ENCODE results near the gene ATXN2. TPM values are rescaled to one million over a fixed set of nuclear protein-coding genes. Genes with fewer than 3 reads are reported as not detected.

ATXN2 gene
- total RNA-seq, 1 donor from 2014 or later, result 41.6 TPM

DNA sequence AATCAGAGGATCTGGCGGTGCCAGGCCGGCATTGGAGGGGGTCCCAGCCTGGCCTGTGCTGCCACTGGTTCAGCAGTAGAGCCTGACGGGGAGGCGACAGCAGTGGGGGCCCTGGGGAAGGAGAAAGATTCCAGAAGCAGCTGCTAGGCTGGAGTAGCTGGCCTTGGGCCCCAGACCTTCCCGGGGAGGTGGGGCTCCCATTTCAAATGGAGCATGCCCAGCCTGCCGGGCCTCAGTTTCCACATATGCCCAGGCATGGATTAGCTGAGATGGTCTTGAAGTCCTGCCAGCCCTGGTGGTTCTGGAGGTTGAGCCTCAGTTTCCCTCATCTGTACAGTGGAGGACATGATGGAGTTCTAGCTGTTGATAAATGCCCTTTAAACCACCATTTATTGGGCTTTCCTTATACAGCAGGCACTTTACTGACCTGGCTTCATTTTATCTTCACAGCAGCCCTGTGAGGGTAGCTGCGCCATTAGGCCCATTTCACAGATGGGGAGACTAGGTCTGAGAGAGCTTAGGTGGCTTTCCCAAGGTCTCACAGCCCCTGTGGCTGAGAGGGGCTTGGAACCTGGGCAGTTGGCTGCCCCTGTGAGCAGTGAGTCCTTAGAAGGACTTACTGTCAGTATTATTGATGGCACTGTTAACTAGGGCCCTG is 171.6 kb downstream of the ATXN2 start:
- intact Hi-C loops (cut with micrococcal nuclease), result no loop called here

DNA sequence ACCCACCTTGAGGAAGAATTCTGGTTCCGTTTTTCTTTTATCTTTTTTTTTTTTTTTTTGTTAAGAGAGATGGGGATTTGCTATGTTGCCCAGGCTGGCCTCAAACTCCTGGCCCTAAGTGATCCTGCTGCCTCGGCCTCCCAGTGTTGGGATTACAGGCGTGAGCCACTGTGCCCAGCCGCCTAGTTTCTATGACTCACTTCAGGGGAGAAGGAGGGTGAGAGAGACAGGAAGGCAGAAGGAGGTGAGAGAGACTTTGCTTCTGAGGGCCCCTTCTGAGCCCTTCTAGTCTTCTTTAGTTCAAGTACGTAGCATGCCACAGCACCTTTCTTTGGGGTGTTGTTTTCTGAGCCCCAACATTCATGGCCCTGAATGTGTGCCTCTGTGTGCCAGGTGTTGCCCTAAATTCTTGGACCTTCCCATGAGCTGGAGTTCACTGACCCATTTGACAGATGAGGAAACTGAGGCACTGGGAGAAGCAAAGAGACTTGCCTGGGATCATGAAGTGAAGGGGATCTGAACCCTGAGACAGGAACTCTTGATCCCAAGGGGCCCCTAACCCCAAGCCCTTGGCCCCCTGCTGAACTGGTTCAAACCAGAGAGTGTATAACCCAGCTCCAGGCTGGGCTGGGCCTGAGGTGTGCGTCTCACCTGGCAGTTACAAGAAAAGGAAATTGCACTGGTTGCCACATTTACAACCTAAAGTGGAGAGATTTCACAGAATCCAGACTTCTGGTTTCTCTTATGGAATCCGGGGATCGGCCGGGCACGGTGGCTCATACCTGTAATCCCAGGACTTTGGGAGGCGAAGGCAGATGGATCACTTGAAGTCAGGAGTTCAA is 172.6 kb downstream of the ATXN2 start:
- intact Hi-C loops (cut with micrococcal nuclease), result no loop called here

DNA sequence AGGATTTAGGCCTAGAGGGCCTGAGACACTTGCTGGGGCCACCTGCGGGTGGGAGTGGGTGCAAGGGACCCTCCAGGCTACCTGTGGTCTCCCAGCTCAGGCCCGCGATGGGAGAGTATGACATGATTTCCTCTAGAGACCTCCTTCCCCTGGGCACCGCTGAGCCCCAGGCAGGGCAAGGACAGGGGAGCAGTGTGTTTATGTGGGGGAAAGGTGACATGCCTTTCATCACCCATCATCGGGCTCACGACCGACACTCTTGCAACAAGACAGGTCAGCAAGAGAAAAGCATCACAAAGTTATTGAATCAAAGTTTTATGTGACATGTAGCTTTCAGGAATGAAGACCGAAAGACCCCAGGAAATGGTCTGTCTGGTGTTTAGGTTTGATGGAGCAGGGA is 173.5 kb downstream of the ATXN2 start:
- intact Hi-C loops (cut with micrococcal nuclease), result no loop called here

DNA sequence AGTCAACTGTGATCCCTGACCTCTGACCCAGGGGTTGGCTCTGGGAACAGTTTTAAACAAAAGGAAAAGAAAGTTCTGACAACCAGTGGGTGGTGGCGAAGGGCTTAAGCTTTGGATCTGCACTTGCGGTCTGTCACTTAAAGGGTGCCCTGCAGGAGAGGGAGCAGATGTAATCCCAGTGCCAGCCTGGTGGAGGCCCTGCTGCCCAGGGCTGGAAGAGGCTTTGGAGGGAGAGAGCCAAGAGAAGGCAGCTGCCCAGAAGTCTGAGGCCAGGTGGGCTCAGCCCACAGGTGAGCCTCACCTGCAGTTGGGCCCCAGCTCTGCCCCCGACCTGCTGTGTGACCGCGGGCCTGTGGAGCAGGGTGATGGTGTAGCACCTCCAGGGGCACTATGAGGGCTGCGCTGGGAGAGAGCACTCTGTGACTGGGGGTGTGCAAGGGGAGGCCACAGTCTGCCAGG is 174.3 kb downstream of the ATXN2 start:
- intact Hi-C loops (cut with micrococcal nuclease), result no loop called here

DNA sequence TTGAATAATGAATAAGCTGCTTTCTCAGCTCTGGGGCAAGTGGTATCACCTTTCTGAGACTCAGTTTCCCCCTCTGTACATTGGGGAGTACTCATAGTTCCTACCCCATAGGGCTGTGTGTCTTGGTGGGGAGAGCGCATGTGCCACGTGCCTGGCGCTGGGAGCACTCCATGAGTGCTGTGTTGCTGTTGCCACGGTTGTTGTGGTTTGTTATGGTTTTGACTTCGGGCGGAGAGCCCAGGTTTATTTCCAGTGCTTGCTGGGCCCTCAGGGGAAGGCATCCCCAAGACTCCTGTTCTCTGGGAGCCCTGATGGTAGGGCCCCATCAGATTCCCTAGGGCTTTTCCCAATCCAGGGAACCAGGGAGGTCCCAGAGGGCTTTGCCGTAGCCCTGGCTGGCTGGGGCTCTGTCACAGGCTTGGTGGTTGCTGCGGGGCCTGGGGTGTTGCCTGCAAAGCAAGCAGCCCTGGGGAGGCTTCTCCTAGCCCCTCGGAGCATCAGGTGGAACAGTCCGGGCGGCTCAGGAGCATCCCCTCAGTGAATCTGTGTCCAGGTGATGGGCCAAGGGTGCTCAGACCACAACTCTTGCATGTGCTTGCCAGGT is 174.8 kb downstream of the ATXN2 start:
- intact Hi-C loops (cut with micrococcal nuclease), result no loop called here

DNA sequence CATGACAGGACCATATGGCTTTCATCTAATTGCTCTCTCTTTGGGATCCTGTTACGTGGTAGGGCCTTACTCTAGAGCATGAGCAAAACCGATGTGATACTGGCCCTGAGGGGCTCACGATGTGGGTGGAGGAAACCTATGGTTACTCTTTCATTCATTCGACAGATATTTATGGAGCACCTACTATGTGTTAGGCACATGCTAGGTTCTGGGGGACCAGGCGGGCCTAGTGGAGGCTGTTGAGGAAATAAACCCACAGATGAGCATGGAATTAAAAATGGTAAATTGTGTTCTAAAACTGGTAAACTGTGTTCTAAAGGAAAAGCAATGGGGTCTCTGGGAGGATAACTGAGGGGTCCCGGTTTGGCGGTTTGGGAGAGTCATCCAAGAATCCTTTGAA is 178.6 kb downstream of the ATXN2 start:
- intact Hi-C loops (cut with micrococcal nuclease), result no loop called here

DNA sequence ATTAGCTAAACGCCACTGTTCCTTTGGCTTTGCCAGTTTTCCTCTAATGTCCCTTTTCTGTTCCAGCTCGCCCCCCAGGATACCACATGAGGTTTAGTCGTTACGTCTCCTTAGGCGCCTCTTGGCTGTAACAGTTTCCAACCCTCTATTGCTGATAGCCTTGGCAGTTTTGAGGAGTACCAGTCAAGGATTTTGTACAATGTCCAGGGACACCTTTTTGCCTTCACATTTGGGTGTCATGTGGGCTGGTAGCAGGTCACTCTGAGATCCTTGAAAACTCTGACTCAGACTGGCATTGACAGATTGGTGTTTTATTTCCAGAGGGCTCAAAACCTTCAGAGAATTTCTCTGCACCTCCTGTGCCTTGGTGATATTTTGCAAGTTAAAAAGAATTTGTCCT is 179.3 kb downstream of the ATXN2 start:
- intact Hi-C loops (cut with micrococcal nuclease), result no loop called here

DNA sequence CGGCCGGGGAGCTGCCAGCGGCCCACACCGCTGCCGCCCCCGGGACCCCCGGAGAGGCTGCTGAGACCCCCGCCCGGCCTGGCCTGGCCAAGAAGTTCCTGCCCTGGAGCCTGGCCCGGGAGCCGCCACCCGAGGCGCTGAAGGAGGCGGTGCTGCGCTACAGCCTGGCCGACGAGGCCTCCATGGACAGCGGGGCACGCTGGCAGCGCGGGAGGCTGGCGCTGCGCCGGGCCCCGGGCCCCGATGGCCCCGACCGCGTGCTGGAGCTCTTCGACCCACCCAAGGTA is 180.6 kb downstream of the ATXN2 start:
- intact Hi-C loops (cut with micrococcal nuclease), result no loop called here

DNA sequence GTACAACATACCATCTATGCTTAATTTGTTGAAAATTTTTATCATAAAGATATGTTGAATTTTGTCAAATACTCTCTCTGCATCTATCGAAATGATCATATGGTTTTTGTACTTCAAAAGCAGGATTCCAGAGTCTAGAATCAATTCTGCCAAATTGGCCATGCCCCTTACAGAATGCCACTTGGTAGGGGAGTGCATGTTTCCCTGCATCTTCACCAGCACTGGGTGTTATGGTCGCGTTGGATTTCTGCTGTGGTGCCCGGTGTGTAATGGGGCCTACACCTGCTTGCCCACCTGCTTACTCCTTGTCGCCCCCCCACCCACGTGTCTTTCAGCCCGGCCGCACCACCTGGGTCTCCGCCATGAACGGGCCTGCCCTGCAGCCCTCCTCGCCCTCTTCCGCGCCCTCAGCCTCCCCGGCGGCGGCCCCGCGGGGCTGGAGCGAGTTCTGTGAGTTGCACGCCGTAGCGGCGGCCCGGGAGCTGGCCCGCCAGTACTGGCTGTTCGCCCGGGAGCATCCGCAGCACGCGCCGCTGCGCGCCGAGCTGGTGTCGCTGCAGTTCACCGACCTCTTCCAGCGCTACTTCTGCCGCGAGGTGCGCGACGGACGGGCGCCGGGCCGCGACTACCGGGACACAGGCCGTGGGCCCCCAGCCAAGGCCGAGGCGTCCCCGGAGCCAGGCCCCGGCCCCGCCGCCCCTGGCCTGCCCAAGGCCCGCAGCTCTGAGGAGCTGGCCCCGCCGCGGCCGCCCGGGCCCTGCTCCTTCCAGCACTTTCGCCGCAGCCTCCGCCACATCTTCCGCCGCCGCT is 181.1 kb downstream of the ATXN2 start:
- intact Hi-C loops (cut with micrococcal nuclease), result no loop called here

DNA sequence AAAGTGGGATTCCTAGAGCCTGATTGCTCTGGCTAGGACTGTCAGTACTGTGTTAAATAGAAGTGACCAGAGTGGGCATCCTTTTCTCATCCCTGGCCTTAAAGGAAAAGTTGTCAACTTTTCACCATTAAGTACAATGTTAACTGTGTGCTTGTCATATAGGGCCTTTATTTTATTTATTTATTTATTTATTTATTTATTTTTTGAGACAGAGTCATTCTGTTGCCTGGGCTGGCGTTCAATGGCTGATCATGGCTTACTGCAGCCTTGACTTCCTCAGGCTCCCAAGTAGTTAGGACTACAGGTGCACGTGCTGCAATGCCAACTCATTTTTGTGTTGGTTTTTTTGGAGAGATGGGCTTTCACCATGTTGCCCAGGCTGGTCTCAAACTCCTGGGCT is 181.8 kb downstream of the ATXN2 start:
- intact Hi-C loops (cut with micrococcal nuclease), result no loop called here

DNA sequence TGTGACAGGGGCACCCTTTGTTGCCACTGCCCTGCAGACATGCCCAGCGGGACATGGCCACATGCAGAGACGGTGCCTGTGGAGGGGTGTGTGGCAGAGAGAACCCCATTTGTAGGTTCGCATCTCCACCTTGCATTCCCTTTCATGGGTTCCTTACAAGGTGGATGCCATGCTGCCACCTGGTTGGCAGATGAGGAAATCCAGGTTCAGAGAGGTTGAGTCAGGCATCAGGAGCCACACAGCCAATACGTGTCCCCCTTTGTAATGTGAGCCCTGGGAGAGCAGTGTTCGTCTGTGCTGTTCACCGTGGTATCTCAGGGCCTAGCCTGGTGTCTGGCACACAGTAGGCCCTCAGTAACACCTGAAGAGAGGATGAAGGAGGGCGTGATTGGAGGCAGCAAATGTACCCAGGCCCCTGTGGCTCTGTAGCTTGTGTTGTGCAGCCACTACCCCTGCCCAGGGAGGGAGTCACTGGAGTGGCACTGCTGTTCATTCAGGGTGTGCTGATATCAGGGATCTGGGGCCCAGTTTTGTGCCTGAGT is 184.3 kb downstream of the ATXN2 start:
- intact Hi-C loops (cut with micrococcal nuclease), result no loop called here

DNA sequence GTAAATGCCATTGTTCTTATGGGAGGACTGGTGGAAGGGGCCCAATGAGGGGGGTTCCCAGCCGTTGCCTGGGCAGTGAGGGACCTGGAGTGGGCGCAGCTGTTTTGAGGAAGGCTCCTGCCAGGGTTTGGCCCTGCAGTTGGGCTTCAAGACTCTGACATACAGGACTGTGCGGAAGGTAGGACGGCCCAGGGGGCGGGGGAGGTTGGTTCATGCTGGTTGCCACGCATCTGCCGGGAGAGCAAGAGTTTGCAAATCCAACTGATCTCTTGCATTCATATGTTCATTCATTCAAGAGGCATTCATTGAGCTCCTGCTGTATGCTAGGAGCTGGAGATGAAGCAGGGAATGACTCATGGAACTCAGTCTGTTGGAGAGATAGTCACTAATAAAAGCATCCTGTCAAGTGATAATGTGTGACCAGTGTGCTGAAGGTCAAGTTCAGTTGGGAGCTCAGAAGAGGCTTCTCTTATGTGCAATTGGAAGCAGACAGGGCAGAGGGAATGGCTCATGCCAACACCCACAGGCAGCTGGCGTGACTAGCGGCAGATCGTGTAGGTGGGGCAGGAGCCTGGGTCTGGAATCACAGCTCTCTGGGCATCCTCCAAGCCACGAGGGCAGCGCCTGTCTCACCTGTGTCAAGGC is 185.6 kb downstream of the ATXN2 start:
- intact Hi-C loops (cut with micrococcal nuclease), result no loop called here

DNA sequence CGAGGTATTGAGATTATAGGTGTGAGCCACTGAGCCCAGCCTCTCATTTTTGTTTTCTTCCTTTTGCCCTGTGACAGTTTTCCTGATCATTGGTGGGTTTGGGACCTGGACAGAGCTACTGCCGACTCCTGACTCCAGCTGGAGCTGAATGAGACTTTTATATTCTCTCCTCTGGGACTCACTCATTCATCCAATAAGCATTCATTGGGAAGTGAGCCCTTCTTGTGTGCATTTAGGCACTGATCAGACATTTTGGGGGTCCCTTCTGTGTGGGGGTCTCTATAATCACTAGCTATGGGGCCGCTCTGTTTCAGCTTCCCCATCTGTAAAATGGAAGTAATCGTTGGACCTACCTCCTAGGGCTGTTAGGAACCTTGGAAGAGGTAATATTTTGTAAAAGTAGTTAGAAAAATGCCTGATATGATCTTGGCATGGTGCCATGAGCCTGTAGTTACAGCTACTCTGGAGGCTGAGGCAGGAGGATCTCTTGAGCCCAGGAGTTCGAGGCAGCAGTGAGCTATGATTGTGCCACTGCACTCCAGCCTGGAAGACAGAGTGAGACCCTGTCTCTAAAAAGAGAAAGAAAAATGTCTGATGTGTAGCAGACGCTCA is 186.2 kb downstream of the ATXN2 start:
- intact Hi-C loops (cut with micrococcal nuclease), result no loop called here

DNA sequence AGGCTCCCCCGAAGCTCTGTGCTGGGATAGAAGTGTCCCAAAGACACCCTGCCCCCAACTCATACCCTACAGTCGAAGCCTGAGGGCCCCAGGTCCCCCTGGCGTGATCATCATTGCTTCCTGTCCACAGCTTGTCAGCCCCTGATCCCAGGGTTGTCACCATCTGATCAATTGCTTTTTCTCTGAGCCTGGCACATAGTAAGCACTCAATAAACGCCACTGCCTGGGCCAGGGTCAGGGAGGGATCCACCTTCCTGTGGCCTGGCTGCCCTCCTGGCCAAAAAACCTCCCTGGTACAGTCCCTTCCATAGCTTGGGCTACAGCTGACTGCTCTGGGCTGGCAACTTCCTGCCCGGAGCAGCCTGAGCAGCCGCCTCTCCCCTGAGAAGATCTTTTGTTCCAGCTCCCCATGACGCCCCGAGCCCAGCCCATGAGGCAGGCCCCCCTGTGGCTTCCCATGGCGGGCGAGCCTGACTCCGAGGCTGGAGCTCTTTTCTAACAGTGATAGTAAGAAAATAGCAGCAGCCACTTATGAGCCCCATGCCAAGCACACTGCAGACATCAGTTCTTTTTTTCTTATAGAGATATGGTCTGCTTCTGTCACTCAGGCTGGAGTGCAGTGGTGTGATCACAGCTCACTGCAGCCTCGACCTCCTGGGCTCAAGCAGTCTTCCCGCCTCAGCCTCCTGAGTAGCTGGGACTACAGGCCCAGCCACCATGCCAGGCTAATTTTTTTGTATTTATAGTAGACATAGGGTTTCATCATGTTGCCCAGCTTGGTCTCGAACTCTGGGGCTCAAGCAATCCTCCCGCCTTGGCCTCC is 186.9 kb downstream of the ATXN2 start:
- intact Hi-C loops (cut with micrococcal nuclease), result no loop called here

DNA sequence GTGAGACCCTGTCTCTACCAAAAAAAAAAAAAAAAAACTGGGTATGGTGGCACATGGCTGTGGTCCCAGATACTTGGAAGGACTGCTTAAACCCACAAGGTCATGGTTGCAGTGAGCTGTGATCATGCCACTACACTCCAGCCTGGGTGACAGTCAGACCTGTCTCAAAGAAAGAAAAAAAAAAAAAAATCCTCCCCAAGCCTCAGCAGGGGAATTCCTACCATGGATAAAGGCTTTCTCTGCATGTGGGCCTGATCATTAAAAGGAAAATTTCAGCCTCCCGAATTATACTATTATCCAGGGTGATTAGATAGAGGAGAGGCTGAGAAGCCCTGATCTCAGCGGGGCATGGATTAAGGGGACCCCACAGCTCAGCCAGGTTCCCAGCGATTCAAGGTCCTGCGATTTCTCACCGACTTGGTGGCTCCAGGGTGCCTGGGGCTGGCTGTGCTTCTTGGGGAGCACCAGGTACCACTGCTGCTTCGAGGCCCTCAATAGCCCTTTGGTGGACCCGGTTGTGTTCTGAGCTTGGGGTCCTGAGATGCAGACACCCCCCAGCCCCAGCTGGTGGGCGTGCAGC is 187.8 kb downstream of the ATXN2 start:
- intact Hi-C loops (cut with micrococcal nuclease), result no loop called here

DNA sequence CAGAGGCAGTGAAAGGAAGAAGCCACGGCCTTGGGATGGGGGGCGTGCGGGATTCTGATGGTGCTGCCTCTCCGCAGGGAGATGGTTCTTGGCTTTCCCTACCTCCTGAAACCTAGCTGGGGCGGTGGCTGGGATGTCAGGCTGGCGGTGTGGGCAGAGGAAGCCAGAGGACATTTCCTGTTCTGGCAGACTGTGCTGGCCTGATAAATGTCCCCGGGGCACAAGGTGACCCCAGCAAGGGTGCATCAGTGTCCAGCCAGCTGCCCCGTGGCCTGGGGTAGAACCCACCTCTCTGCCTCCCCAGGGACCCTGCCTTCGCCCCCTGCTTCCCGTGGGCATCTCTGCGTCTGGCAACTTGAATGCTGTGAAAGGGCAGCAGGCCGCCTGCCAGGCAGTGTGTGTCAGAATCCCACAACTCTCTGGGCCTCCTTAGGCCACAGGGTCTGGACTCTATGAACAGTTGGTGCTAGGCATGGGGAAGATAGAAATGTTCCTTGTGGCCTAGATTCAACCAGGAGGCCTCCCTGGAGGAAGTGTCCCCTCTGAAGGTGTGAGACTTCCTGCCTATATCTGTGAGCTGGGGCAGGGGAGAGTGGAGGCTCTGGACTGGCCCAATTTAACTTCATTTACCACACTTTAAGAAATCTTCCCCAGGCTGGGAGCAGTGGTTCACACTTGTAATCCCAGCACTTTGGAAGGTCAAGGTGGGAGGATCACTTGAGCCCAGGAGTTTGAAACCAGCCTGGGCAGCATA is 188.5 kb downstream of the ATXN2 start:
- intact Hi-C loops (cut with micrococcal nuclease), result no loop called here

DNA sequence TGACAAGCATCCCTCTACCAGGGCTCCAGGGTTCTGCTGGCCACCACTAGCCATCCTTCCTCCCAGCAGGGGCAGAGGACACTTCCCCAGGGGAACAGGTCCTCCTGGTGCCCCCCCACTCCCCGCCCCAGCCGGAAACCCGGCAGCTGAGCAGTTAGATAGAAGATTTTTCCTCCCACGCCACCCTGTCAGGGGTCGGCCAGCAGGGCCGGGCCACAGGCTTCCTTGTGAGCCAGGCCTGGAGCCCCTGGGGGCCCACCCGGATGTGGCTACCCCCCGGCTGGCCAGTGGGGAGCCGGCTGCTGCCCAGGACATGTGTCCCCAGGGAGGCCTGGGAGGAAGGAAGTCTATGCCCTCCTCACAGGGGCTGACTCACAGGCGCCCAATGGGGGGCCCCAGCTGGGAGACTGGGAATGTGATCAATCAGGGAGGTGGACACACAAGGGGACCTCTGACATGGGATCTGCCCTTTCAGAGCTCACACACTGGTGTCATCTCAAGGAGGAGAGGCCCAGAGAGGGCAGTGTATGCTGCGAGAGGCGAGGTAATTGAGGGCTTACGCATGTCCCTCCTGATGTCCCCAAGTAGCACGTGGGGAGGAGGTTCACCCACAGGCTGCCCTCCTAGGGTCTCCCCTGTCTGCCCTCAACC is 189.2 kb downstream of the ATXN2 start:
- intact Hi-C loops (cut with micrococcal nuclease), result no loop called here

DNA sequence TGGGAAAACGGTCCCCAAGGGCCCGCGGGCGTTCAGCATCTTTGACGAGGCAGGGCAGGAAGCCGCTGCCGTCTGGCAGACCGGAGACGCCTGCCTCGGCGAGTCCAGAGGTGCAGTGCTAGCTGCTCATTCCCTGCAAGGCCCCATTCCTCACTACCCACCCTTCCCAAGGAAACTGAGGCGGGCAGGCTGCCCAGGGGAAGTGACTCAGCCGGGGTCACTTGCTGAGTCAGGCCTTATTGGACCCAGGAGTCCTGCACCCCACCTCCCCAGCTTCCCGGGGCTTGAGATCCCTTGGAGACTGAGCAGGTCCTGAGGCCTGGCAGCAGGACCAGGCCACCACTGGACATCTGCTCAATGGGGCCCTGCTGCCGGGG is 189.7 kb downstream of the ATXN2 start:
- intact Hi-C loops (cut with micrococcal nuclease), result no loop called here

Measured in T-helper 1 cell treated with Interleukin-12 subunit alpha and Interleukin-12 subunit beta and Interleukin-4 antibody, amounts not matched to agents 30 ng/mL and 1 ng/mL, for 36 hours (primary cell).